Fibroblast of gingiva (primary cell): ENCODE results near the gene GSAP.

ENCODE experiments used
- DNase-seq: peaks from one replicate; pipeline ENCODE4 v3.0.0-alpha.2; 2011; ENCODE audit warnings: low read depth

The GSAP gene

GRCh38 chr7:77406421-77406820, 9.7 kb downstream of the GSAP start:
- DNase-seq = no peak

- DNase-seq = no peak
These were observed 11.5 kb downstream of the GSAP start for GRCh38 chr7:77404641-77405040.

GRCh38 chr7:77403957-77404356, 12.2 kb downstream of the GSAP start:
- no peak for DNase-seq

GRCh38 chr7:77402818-77403217, 13.3 kb downstream of the GSAP start:
- DNase-seq = no peak

GRCh38 chr7:77401002-77401401, 15.1 kb downstream of the GSAP start:
- no peak for DNase-seq

- no peak for DNase-seq
These were observed 16.3 kb downstream of the GSAP start for GRCh38 chr7:77399816-77400215.

GRCh38 chr7:77396894-77397547, 19.1 kb downstream of the GSAP start:
- DNase-seq = no peak

- DNase-seq = no peak
These were observed 20.5 kb downstream of the GSAP start for GRCh38 chr7:77395626-77396025.

GRCh38 chr7:77393954-77394353, 22.2 kb downstream of the GSAP start:
- no peak for DNase-seq

- no peak for DNase-seq
These were observed 22.9 kb downstream of the GSAP start for GRCh38 chr7:77393261-77393660.

GRCh38 chr7:77391230-77391629, 24.9 kb downstream of the GSAP start:
- DNase-seq = no peak

GRCh38 chr7:77388055-77388641, 28.0 kb downstream of the GSAP start:
- no peak for DNase-seq

GRCh38 chr7:77386165-77386822, 29.9 kb downstream of the GSAP start:
- peak; percentile 72 for DNase-seq

- peak; percentile 57 for DNase-seq
These were observed 32.8 kb downstream of the GSAP start for GRCh38 chr7:77383333-77383740.

GRCh38 chr7:77382532-77382931, 33.6 kb downstream of the GSAP start:
- no peak for DNase-seq

- no peak for DNase-seq
These were observed 37.6 kb downstream of the GSAP start for GRCh38 chr7:77378584-77378983.

- DNase-seq = no peak
These were observed 45.5 kb downstream of the GSAP start for GRCh38 chr7:77370606-77371005.

- DNase-seq = no peak
These were observed 47.2 kb downstream of the GSAP start for GRCh38 chr7:77368974-77369373.

GRCh38 chr7:77367976-77368375, 48.2 kb downstream of the GSAP start:
- DNase-seq = no peak

GRCh38 chr7:77362905-77363304, 53.2 kb downstream of the GSAP start:
- no peak for DNase-seq

- DNase-seq = no peak
These were observed 55.2 kb downstream of the GSAP start for GRCh38 chr7:77360969-77361368.

GRCh38 chr7:77360104-77360503, 56.0 kb downstream of the GSAP start:
- DNase-seq = no peak

GRCh38 chr7:77359599-77359998, 56.5 kb downstream of the GSAP start:
- DNase-seq = no peak

- no peak for DNase-seq
These were observed 61.2 kb downstream of the GSAP start for GRCh38 chr7:77354914-77355313.
